Tibial nerve (tissue), 4 donors: ENCODE measurements around the gene MYO9B. TPM values are rescaled to one million over a fixed set of nuclear protein-coding genes. Genes with fewer than 3 reads are reported as not detected.
A peak's percentile ranks its signal among the peaks of the same experiment; 100 is the strongest.

Experiments
- DNase-seq, 2 donors: peaks; one replicate each; pipeline ENCODE4 v3.0.0-alpha.2; 2019; ENCODE audit warnings: low spot score in 2 of 2
- H3K27ac ChIP-seq, 4 donors: fragments of 200-600 bp; sonication (generic) in 3 of 4; one replicate each; pipeline ENCODE4 v1.5.1; 2017 to 2019; ENCODE audit warnings: mild to moderate bottlenecking in 1 of 4
- H3K27me3 ChIP-seq, 2 donors: fragments of 200-600 bp; sonication (generic) in 1 of 2; one replicate each; pipeline versions ENCODE4 v1.5.1 to v1.6.0; 2017 to 2019
- H3K36me3 ChIP-seq, 3 donors: fragments of 200-600 bp; sonication (generic); one replicate each; pipeline ENCODE4 v1.5.1; 2018 to 2019
- H3K4me1 ChIP-seq, 4 donors: fragments of 200-600 bp; sonication (generic) in 3 of 4; one replicate each; pipeline ENCODE4 v1.5.1; 2017 to 2019
- H3K4me3 ChIP-seq, 4 donors: fragments of 200-600 bp; sonication (generic) in 3 of 4; one replicate each; pipeline ENCODE4 v1.5.1; 2017 to 2019; ENCODE audit warnings: mild to moderate bottlenecking in 1 of 4, moderate library complexity in 1 of 4
- H3K9me3 ChIP-seq, 4 donors: fragments of 200-600 bp; sonication (generic) in 3 of 4; one replicate each; pipeline ENCODE4 v1.5.1; 2017 to 2019
- EP300 ChIP-seq, 2 donors: sonication (generic); formaldehyde crosslinking; IDR thresholded peaks; one replicate each; pipeline ENCODE4 v1.6.1; 2017; ENCODE audit warnings: antibody characterized with exemption in 2 of 2, mild to moderate bottlenecking in 1 of 2
- POLR2A ChIP-seq, 2 donors: fragments of 450-650 bp; IDR thresholded peaks; one replicate each; pipeline ENCODE4 v1.6.1; 2017; ENCODE audit warnings: antibody characterized with exemption in 2 of 2, mild to moderate bottlenecking in 2 of 2, moderate library complexity in 2 of 2
- WGBS, 2 donors: methylation state at CpG; one replicate each; pipeline ENCODE4 v1.1.5; 2018; 5-methylcytosine and 5-hydroxymethylcytosine counted together
- total RNA-seq, 4 donors: library from RNA; depleted of rRNA; stranded (reverse); fragments of >200 nt; gene quantifications; one replicate each; pipeline ENCODE4 v1.1.0, GENCODE V29; 2016
- TF ChIP-seq, protein P1 (sequence below), 5 experiments: fragments of 200-600 bp in 3 of 5; fragments of 450-650 bp in 2 of 5; sonication (generic) in 3 of 5; IDR thresholded peaks; one replicate each; pipeline ENCODE4 v1.5.1; 2016 to 2019; ENCODE audit warnings: antibody characterized with exemption in 5 of 5, mild to moderate bottlenecking in 3 of 5, moderate library complexity in 2 of 5

The MYO9B gene
- total RNA-seq, 4 donors from 2014 or later: 61.7 to 201 (median 115) TPM

DNA sequence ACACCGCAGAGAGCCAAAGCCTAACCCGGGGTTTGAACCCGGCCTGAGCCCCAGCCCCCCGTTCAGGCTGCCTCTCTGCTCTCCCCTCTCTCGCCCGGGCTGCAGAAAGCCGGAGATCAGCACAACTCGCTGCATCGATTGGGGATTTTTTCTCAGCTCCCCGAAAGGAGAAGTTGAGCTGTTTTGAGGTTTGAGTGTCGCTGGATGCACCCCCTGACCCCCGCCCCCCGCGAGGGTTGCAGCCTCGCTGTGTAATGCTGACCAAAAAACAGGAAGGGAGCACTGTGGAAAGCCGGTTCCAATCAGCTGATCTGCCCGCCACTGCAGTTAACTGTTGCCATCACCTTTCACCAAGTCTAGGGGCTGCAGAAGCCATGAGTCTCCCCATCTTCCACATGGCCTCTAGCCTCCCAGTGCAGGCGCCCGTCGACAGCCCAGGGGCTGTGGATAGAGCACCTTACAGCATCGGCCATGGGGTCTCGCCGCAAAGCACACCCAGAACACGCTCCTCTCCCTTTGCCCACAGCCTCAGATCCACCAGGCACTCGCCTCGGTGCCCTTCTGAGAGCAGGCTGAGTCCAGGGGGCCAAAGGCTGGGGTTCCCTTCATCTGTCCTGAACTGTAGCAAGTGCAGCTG, 34.5 kb downstream of the MYO9B start:
- Histone ChIP-seq H3K27ac (peak overlapping the region in 3 of 4 donors; percentile 60 to 91 (median 87)), H3K36me3 (peaks cover 0 to 29% (median 0%) of the 10 kb centered on the region in 3 donors), H3K27me3 (no peaks in the 10 kb centered on the region), H3K4me3 (no peak overlapping the region), H3K9me3 (no peaks in the 10 kb centered on the region), H3K4me1 (peaks cover 0 to 64% (median 25%) of the 10 kb centered on the region in 4 donors)
- TF ChIP-seq POLR2A (IDR thresholded peaks at IDR 0.05) (no peak), EP300 (IDR thresholded peaks at IDR 0.05) (peak in 1 of 2 donors; percentile 64)
- 82 to 87% methylated on average over 26 of the region's 26 CpGs for WGBS, 2 donors
- DNase-seq: peak; percentile 35 to 42

DNA sequence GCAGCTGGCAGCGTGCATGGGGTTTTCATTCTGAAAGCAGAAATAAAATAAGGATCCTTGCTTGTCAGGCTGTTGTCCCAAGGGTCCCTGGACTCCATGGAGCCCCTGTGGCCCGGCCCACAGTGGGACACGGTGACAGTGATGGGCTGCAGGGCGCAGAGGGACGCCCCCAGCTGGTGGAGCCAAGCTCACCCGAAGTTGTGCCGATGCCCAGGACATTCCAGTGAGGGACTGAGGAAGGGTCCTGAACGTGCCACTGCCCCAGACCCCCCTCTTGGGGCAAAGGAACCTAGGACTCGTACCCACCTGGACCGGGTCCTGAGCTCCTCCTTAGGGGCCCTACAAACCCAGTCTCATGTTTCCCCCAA, 35.0 kb downstream of the MYO9B start:
- Histone ChIP-seq H3K4me1 (peaks cover 0 to 61% (median 23%) of the 10 kb centered on the region in 4 donors), H3K27ac (peak overlapping the region in 3 of 4 donors; percentile 60 to 91 (median 65)), H3K9me3 (no peaks in the 10 kb centered on the region), H3K27me3 (no peaks in the 10 kb centered on the region), H3K4me3 (no peak overlapping the region), H3K36me3 (peaks cover 0 to 27% (median 0%) of the 10 kb centered on the region in 3 donors)
- no peak for DNase-seq
- no peak for TF ChIP-seq POLR2A (IDR thresholded peaks at IDR 0.05)
- TF ChIP-seq EP300 (IDR thresholded peaks at IDR 0.05): no peak
- TF ChIP-seq, protein P1, sequence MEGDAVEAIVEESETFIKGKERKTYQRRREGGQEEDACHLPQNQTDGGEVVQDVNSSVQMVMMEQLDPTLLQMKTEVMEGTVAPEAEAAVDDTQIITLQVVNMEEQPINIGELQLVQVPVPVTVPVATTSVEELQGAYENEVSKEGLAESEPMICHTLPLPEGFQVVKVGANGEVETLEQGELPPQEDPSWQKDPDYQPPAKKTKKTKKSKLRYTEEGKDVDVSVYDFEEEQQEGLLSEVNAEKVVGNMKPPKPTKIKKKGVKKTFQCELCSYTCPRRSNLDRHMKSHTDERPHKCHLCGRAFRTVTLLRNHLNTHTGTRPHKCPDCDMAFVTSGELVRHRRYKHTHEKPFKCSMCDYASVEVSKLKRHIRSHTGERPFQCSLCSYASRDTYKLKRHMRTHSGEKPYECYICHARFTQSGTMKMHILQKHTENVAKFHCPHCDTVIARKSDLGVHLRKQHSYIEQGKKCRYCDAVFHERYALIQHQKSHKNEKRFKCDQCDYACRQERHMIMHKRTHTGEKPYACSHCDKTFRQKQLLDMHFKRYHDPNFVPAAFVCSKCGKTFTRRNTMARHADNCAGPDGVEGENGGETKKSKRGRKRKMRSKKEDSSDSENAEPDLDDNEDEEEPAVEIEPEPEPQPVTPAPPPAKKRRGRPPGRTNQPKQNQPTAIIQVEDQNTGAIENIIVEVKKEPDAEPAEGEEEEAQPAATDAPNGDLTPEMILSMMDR (IDR thresholded peaks at IDR 0.05): no peak
- 74 to 89% methylated on average over 10 of the region's 10 CpGs for WGBS, 2 donors

DNA sequence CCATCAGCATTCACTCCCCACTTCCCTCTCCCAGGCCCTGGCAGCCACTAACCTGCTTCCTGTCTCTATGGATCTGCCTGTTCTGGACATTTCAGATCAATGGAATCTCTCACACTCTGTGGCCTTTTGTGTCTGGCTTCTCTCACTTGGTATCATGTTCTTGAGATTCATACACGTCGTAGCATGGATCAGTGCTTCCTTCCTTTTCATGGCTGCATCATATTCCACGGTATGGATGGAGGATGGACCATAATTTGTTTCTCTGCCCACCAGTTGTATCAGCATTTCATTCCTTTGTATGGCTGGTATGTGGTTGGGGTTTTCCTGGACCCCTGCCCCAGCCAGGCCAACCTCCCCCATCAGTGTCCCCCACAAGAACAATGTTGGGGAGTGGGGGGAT, 36.2 kb downstream of the MYO9B start:
- DNase-seq: no peak
- no peaks in the 10 kb centered on the region for H3K9me3 ChIP-seq
- peaks cover 0 to 19% (median 0%) of the 10 kb centered on the region in 3 donors for H3K36me3 ChIP-seq
- H3K27ac ChIP-seq: peak overlapping the region in 2 of 4 donors; percentile 55 to 59
- no peak overlapping the region for H3K4me3 ChIP-seq
- 75 to 84% methylated on average over 3 of the region's 3 CpGs for WGBS, 2 donors
- H3K4me1 ChIP-seq: peaks cover 0 to 62% (median 23%) of the 10 kb centered on the region in 4 donors
- no peaks in the 10 kb centered on the region for H3K27me3 ChIP-seq
- TF ChIP-seq EP300 (IDR thresholded peaks at IDR 0.05) (no peak), POLR2A (IDR thresholded peaks at IDR 0.05) (no peak)
- TF ChIP-seq, protein P1 (IDR thresholded peaks at IDR 0.05): no peak

DNA sequence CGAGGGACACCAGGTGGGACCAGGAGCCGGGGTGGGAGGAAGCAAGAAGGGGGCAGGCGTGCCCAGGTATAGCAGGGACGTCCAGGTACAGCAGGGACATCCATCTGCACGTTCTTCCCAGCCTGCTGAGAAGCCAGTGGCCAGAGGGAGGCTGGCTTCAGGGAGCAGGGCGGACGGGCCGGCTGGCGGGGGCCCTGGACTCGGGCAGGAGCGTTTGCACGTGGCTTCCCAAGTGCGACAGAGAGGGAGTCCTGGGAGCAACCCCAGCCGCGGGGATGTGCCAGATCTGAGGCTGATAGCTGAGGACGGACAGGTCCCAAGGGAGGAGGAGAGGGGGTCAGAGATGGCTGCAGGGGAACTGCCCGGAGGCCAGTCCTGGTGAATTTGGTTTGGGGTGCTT, 36.7 kb downstream of the MYO9B start:
- 77 to 78% methylated on average over 17 of the region's 17 CpGs for WGBS, 2 donors
- peaks cover 0 to 62% (median 21%) of the 10 kb centered on the region in 4 donors for H3K4me1 ChIP-seq
- peaks cover 0 to 19% (median 0%) of the 10 kb centered on the region in 3 donors for H3K36me3 ChIP-seq
- peak overlapping the region in 2 of 4 donors; percentile 55 to 59 for H3K27ac ChIP-seq
- no peak overlapping the region for H3K4me3 ChIP-seq
- TF ChIP-seq EP300 (IDR thresholded peaks at IDR 0.05): no peak
- TF ChIP-seq, protein P1 (IDR thresholded peaks at IDR 0.05): no peak
- TF ChIP-seq POLR2A (IDR thresholded peaks at IDR 0.05): no peak
- H3K27me3 ChIP-seq: no peaks in the 10 kb centered on the region
- DNase-seq: no peak
- H3K9me3 ChIP-seq: no peaks in the 10 kb centered on the region

DNA sequence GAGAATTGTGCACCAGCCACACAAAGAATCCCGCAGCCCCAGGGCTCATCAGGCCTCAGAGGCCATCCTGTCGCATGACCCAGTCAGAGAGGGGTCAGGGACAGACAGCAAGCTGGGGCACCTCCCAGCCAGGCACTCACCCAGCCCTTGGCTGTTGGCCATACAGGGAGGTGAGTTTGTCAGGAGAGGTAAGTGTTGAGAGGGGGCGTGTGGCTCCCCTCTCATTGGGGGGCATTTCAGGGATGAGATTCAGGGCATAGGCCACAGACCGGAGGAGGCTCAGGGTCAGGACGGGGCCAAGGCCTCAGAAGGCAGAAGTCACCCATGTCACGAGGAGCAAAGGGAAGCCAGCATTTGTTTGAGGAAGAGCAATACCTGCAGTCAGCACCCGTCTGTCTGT, 37.1 kb downstream of the MYO9B start:
- Histone ChIP-seq H3K36me3 (peaks cover 0 to 19% (median 0%) of the 10 kb centered on the region in 3 donors), H3K27ac (peak overlapping the region in 2 of 4 donors; percentile 55 to 59), H3K9me3 (no peaks in the 10 kb centered on the region), H3K4me3 (no peak overlapping the region), H3K27me3 (no peaks in the 10 kb centered on the region), H3K4me1 (peaks cover 0 to 60% (median 17%) of the 10 kb centered on the region in 4 donors)
- WGBS, 2 donors: 66 to 78% methylated on average over 6 to 7 of the region's 7 CpGs
- TF ChIP-seq POLR2A (IDR thresholded peaks at IDR 0.05) (no peak), EP300 (IDR thresholded peaks at IDR 0.05) (no peak)
- TF ChIP-seq, protein P1 (IDR thresholded peaks at IDR 0.05): no peak
- no peak for DNase-seq
